Measurements from ENCODE around the gene BRD1. TPM values are rescaled to one million over a fixed set of nuclear protein-coding genes. Genes with fewer than 3 reads are reported as not detected.

BRD1 gene
- polyA plus RNA-seq, 1 donor from 2014 or later = 79.3 TPM

- H3K36me3 ChIP-seq (ENCODE audit: insufficient read depth, low read length) = no peaks in the 10 kb centered on the region
These were observed 46.3 kb downstream of the BRD1 start for GRCh38 chr22:49781289-49781782.

DNA sequence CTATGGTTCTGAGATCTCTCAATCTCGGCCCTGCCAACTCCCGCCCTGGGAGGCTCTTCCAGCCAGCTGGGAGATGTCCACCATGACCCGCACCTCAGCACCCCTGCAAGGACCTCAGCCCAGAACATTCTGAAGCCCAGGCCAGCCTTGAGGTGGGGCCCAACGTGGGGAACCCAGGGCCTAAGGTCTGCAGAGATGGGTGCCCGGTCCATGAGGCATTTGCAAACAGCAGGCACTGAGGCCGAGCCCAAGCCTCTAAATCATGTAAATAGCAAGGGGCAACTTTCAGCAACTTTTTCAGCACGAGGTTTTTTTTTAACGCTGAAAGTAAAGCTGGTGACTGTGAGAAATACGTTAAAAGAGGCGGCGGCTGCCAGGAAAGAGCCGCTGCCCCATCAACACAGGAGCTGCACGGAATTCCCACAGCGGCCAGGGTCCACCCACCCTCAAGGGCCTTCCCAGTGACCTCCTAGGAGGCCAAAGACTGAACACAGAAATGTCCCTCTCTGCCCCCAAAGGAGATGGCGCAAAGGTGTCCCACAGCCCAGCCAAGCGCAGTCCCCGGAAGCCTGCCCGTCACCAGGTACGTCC lies 46.9 kb downstream of the BRD1 start:
- Histone ChIP-seq H3K9ac (ENCODE audit: low read length) (no peak overlapping the region), H3K9me2 (ENCODE audit: insufficient read depth, low read length) (no peaks in the 10 kb centered on the region), H4K20me1 (ENCODE audit: insufficient read depth) (peaks cover 12% of the 10 kb centered on the region), H2AFZ (ENCODE audit: low read depth, low read length) (no peak overlapping the region), H3K4me3 (ENCODE audit: low read length) (no peak overlapping the region), H3K9me3 (ENCODE audit: low read length) (no peaks in the 10 kb centered on the region), H3K36me3 (ENCODE audit: insufficient read depth, low read length) (no peaks in the 10 kb centered on the region), H3K79me2 (replicated peaks; ENCODE audit: insufficient read depth, low read length) (peaks cover 29% of the 10 kb centered on the region), H3K4me2 (ENCODE audit: low read length) (no peak overlapping the region), H3F3A (ENCODE audit: insufficient read depth, low read length, poor library complexity, severe bottlenecking) (no peaks in the 10 kb centered on the region), H3K27me3 (ENCODE audit: insufficient read depth, low read depth, low read length) (no peaks in the 10 kb centered on the region), H3K27ac (ENCODE audit: low read length) (no peak overlapping the region)
- TF ChIP-seq EP300 (conservative IDR thresholded peaks at IDR 0.05; ENCODE audit: poor library complexity, severe bottlenecking) = no peak
- no peak for TF ChIP-seq TAF1 (IDR thresholded peaks at IDR 0.05; ENCODE audit: low read depth)
- no peak for TF ChIP-seq EZH2 (IDR thresholded peaks at IDR 0.05; ENCODE audit: borderline replicate concordance, insufficient read depth, low read length, poor library complexity, severe bottlenecking)
- TF ChIP-seq POLR2AphosphoS5 (IDR thresholded peaks at IDR 0.05) = no peak

More at GRCh38 chr22:49781289-49781782, 46.3 kb downstream of the BRD1 start:
- no peak overlapping the region for H3K9ac ChIP-seq (ENCODE audit: low read length)
- no peaks in the 10 kb centered on the region for H3K9me2 ChIP-seq (ENCODE audit: insufficient read depth, low read length)
- H3K79me2 ChIP-seq (replicated peaks; ENCODE audit: insufficient read depth, low read length) = peaks cover 33% of the 10 kb centered on the region
- TF ChIP-seq CTCF (IDR thresholded peaks at IDR 0.05; ENCODE audit: poor library complexity, severe bottlenecking) = no peak
- TF ChIP-seq, protein P1, sequence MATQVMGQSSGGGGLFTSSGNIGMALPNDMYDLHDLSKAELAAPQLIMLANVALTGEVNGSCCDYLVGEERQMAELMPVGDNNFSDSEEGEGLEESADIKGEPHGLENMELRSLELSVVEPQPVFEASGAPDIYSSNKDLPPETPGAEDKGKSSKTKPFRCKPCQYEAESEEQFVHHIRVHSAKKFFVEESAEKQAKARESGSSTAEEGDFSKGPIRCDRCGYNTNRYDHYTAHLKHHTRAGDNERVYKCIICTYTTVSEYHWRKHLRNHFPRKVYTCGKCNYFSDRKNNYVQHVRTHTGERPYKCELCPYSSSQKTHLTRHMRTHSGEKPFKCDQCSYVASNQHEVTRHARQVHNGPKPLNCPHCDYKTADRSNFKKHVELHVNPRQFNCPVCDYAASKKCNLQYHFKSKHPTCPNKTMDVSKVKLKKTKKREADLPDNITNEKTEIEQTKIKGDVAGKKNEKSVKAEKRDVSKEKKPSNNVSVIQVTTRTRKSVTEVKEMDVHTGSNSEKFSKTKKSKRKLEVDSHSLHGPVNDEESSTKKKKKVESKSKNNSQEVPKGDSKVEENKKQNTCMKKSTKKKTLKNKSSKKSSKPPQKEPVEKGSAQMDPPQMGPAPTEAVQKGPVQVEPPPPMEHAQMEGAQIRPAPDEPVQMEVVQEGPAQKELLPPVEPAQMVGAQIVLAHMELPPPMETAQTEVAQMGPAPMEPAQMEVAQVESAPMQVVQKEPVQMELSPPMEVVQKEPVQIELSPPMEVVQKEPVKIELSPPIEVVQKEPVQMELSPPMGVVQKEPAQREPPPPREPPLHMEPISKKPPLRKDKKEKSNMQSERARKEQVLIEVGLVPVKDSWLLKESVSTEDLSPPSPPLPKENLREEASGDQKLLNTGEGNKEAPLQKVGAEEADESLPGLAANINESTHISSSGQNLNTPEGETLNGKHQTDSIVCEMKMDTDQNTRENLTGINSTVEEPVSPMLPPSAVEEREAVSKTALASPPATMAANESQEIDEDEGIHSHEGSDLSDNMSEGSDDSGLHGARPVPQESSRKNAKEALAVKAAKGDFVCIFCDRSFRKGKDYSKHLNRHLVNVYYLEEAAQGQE (IDR thresholded peaks at IDR 0.05; ENCODE audit: borderline replicate concordance) = no peak
- TF ChIP-seq EP300 (conservative IDR thresholded peaks at IDR 0.05; ENCODE audit: poor library complexity, severe bottlenecking) = no peak
- no peak for TF ChIP-seq RAD21 (conservative IDR thresholded peaks at IDR 0.05)
- no peak for TF ChIP-seq MXI1 (conservative IDR thresholded peaks at IDR 0.05; ENCODE audit: poor library complexity, severe bottlenecking)
- TF ChIP-seq POLR2AphosphoS5 (IDR thresholded peaks at IDR 0.05) = no peak
- TF ChIP-seq SMC3 (conservative IDR thresholded peaks at IDR 0.05; ENCODE audit: poor library complexity) = no peak
- no peaks in the 10 kb centered on the region for H3K27me3 ChIP-seq (ENCODE audit: insufficient read depth, low read depth, low read length)
- no peaks in the 10 kb centered on the region for H3F3A ChIP-seq (ENCODE audit: insufficient read depth, low read length, poor library complexity, severe bottlenecking)
- no peaks in the 10 kb centered on the region for H3K9me3 ChIP-seq (ENCODE audit: low read length)
- peaks cover 12% of the 10 kb centered on the region for H4K20me1 ChIP-seq (ENCODE audit: insufficient read depth)
- no peak overlapping the region for H3K27ac ChIP-seq (ENCODE audit: low read length)
- no peak overlapping the region for H3K4me2 ChIP-seq (ENCODE audit: low read length)
- H3K4me3 ChIP-seq (ENCODE audit: low read length) = no peak overlapping the region
- no peak overlapping the region for H2AFZ ChIP-seq (ENCODE audit: low read depth, low read length)

Measured in neural cell (in vitro differentiated cells).